Middle frontal gyrus (tissue), 1 donor: ENCODE measurements around the gene CAP2.

Experiments used
- DNase-seq: peaks from one replicate; pipeline ENCODE4 v3.0.0-alpha.2; 2015; ENCODE audit warnings: low spot score; ENCODE audit errors: extremely low spot score

The CAP2 gene, protein sequence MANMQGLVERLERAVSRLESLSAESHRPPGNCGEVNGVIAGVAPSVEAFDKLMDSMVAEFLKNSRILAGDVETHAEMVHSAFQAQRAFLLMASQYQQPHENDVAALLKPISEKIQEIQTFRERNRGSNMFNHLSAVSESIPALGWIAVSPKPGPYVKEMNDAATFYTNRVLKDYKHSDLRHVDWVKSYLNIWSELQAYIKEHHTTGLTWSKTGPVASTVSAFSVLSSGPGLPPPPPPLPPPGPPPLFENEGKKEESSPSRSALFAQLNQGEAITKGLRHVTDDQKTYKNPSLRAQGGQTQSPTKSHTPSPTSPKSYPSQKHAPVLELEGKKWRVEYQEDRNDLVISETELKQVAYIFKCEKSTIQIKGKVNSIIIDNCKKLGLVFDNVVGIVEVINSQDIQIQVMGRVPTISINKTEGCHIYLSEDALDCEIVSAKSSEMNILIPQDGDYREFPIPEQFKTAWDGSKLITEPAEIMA

DNA sequence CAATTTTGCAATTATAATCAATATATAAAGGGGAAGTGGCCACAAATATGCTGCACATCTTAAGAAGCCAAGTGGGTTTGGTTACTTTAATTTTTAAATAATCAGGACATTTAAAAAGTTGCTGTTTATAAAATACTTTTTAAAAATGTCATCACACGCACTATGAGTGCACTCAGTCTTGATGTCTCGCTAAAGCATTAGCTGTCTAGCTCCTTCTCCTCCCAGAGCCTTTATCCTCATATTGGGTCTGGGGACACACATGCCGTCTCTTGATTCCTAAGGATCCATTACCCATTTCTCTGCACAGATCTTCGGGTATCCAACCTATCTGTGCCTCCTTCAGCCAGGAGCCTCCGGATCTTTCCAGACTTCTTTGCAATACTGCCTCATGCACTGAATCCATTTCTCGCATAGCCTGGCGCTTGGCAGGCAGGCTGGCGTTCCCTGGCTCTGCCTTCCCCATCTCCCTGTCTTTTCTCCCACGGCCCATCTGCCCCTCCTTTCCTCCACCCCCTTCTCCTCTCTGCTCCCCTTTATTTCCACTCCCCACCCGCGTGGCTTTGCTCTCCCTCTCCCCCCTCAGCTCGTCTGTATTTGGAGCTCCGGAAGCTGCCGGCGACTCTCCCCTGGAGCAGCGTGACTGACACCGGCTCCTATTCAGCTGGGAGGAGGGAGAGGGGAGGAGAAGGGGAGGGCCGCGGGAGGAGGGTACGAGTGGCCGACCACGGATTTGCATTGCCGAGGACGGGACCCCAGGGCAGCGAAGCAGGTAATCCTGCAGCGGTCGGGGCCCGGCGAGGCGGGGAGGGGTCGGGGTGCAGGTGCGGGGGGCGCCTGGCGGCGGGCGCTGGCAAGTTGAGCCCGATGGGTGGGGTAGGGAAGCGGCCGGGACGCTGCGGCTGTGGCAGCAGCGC, at the start of gene CAP2:
TSS of gene CAP2 (plus strand) at position 618 of the 914 bp plus-strand sequence. CDS start 27,961 bp downstream, outside the sequence.
- peak; percentile 46 for DNase-seq

DNA sequence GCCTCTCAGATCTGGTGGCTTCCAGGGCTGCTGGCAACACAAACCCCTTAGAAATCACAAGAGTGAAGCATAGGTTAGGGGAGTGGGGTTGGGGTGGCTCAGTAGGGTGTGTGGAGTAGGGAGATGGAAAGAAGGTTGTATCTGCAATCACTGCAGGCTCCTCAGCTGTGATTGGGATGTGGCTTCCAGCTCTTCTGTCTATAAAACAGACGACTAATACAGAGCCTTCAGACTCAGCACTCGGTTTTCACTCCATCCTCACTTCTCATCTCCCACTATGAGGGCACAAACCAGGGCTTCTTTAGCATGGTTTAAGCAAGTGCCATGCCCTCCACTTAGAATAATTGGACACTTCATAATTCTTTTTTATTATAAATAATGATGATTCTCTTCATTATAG, 46.4 kb upstream of the CAP2 start:
- no peak for DNase-seq

DNA sequence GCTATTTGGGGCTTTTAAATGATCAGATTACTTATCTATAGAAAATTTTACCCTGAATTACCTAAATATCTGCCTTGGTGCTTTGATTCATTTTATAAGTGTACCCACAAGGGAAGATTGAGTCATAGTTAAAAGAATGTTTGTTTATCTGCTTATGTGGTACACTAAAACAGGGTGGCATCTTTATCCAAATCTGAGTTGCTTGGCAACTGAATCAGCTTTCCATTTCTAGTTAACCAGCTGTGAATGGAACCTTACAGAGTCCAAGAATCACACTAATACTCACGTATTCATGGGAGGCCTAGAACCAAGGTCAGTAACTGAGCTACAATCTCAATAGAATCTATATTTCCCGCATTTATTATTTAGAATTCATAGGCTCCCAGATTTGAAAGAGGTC, 44.0 kb upstream of the CAP2 start:
- DNase-seq: no peak

DNA sequence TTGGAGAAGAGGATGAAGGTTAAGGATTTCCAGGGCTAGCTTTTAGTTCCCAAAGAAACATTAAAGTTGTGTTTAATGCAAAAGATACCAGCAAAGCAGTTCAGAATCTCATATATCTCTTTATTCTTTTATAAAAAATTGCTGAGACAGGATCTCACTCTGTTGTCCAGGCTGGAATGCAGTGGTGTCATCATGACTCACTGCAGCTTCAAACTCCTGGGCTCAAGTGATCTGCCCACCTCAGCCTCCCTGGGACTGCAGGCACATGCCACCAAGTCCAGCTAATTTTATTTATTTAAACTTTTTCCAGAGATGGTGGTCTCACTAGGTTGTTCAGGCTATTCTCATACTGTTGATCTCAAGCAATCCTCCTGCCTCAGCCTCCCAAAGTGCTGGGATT, 41.1 kb upstream of the CAP2 start:
- DNase-seq: no peak

DNA sequence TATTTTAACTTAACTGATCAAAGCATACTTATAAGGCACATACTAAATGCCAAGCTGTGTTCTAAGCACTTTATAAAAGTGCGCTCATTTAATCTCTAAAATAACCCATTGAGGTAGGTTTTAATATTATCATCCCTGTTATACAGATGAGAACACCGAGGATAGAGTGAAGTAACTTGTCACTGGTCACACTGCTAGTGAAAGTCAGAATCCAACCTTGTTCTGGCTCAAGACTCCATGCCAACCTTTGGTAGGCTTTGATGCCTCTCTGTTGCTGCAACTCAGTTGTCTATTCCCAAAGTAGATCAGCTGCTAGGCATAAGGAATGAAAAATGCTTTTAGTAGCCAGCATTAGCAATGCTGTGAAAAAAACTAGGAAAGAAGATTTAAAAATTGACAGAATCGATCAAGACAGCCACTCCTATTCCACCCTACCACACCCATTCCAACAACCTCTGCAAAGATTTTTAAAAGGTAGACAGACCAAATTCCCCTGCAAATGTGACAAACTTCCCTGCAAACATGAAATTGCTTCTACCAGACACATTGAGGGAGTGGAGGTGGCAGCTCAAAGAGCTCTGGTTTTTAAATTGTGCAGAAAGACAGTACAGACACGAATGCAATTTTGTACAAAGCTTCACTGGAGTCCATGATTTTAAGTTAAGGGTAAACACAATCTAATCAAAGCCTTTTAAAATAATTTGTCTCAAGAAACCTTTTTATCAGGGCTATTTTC, 39.8 kb upstream of the CAP2 start:
- DNase-seq: no peak

DNA sequence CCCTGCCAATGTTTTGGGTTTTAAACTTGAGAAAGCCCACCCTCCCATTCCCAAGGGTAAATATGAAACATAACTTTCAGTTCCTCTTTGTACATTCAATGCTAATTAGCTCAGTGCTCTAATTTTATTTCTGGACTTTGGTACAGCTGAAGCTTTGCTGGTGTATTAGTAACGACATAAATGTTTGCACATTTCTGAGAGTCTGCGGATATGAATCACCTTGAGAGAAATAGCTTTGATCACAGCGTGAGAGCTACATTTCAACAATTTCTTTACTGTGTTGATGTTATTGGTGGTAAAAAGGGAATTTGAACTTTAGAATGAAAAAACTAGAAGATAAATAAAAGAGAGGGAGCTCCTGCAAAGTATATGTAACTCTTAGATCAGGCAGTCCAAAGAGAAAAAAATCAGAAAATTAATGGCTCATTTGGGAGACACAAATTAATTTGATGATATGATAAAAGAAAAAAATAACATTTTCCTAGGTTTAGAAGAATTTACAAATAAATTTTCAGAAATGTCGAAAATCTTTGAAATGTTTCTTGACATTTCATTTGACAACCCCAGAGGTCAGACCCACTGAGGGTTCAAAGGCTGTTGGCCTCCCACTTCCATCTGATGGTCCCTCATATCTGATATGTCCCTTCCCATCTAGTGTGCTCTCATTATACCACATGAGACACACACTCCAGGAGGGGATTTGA, 38.5 kb upstream of the CAP2 start:
- DNase-seq: no peak

DNA sequence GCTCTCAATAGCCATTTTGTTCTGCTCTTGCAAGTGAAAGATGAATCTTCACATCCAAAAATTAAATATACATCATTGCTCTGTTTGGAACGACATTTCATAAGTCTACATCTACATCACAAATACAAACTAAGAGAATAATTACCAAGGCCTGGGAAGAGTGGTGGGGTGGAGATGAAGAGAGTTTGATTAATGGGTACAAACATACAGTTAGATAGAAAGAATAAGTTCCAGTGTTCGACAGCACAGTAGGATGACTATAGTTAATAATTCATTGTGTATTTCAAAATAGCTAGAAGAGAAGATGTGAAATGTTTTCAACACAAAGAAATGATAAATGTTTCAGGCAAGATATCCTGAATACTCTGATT, 38.0 kb upstream of the CAP2 start:
- DNase-seq: no peak

DNA sequence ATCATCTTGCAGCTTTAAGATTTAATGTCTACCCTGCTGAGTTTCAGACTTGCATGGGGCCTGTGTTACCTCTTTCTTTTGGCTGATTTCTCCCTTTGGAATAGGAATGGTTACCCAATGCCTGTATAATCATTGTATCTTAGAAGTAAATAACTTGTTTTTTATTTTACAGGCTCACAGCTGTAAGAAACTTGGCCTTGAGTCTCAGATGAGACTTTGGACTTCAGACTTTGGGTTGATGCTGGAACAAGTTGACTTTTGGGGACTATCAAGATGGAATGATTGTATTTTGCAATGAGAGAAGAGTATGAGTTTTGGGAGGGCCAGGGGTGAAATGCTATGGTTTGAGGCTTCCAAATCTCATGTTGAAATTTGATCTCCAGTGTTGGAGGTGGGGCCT, 34.9 kb upstream of the CAP2 start:
- no peak for DNase-seq

DNA sequence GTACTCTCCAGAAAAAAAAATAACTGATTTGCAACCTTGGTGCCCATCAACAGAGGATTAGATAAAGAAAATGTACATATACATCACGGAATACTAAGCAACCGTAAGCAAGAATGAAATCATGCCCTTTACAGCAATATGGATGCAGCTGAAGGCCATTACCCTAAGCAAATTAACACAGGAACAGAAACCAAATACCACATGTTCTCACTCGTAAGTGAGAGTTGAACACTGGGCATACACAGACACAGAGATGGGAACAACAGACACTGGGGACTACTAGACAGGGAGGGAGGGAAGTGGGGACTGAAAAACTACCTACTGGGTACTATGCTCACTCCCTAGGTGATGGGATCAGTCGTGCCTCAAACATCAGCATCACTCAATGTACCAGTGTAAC, 32.8 kb upstream of the CAP2 start:
- no peak for DNase-seq

DNA sequence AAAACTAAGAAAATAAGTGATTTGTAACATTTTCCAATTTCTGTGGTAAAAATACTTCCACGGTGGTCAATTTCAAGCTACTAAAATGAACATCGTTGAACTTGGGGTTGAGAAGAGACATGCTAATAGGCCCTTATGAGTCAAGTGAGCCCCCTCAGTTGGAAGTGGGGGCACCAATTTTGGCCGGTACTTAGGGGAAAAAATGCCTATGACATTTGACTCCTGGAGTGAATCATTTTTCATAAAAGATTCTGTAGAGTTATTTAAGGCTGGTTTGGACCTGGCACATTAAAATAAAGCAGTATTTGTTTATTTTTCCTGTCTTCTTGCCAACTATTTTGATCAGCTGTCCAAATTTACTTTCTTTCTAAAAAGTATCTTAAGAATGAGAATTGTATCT, 32.4 kb upstream of the CAP2 start:
- no peak for DNase-seq

DNA sequence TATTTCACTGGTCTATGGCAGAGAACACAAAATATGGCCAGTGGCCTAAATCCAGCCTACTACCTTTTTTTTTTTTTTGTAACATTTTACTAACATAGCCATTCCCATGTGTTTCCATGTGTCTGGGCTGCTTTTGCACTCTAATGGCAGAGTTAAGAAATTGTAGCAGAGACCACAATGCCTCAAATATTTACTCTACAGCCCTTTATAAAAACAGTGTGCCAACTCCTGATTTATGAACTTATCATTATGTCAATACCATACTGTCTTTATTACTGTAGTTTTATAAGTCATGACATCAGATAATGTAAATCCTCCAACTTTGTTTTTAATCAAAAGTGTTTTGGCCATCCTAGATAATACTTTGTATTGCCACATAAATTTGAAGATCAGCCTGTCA, 27.4 kb upstream of the CAP2 start:
- DNase-seq: no peak

DNA sequence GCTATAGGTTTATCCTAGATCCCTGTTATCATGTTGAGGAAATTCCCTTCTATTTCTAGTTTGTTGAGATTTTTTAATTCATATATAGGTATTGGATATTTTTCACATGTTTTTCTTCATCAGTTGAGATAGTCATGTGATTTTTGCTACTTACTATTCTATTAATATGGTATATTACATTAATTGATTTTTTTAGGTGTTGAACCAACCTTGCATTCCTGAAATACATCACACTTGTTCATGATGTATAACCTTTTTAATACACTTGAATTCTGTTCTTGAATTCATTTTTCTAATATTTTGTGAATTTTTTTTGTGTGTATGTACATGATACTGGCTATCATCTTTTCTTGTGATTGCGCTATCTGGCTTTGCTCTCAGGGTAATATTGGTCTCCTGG, 25.5 kb upstream of the CAP2 start:
- DNase-seq: no peak

DNA sequence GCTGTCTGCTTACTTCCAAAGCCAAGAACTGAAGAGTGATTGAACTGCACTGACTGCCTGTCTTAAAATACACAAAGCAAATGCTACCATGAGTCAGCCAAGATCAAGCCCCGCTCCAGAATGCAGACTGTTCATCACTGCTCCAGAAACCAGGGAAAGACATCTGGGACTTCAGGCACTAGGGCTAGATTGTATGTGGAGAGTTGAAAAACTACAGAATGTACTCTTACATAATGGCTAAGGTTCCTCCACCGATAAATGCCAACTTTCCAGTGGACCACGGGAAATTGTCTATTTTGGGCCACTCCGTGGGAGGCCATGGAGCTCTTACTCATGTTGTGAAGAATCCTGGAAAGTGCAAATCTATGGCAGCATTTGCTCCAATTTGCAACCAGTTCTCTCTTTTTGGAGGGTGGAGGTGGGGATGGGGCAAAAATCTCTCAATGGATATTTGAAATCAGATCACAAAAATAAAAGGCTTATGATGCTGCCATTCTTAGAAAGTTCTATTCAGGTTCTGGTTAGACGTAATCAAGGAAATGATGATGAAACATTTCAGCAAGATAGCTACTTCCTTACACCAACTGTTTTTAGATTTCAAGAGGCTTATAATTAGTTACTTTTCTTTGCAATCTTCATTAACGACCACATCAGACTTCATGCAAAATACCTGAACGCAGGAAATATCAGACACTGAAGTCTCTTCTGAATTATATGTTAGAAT, 11.8 kb upstream of the CAP2 start:
- peak; percentile 58 for DNase-seq

DNA sequence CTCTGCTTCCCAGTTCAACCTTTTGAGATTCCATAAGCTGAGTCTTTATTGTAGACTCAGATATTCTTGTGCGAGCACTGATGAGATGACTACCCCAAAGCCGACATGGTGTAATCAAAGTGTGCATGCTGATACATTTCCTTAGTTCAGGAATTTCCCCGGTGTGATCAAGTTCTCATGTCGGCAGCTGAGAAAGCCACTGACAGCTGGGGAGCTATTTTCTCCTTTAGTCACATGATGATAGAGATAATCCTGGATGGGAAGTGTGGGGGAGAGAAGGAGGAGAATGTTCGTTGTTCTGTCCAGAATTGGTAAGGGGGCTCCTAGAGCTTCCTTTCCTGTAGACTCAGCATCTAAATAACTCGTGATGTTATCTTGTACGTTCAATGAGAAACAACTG, 7.7 kb upstream of the CAP2 start:
- no peak for DNase-seq

DNA sequence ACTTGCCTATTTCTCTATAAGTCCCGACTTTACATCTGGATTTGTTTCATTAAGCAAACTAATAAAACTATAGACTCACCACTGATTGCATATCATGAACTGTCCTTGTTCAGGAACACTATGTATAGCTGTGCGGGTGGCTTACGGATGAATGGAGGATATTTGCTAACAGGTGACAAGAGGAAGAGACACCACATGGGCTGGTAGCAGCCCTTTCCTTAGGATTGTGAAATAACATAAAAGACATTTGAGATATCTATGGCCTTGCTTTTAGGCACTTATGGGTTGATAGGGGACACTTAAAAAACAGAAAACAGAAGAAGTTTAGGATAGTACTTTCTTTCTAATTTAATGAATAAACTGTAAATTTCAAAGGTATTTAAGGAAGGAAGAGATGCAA, 5.0 kb upstream of the CAP2 start:
- DNase-seq: no peak

DNA sequence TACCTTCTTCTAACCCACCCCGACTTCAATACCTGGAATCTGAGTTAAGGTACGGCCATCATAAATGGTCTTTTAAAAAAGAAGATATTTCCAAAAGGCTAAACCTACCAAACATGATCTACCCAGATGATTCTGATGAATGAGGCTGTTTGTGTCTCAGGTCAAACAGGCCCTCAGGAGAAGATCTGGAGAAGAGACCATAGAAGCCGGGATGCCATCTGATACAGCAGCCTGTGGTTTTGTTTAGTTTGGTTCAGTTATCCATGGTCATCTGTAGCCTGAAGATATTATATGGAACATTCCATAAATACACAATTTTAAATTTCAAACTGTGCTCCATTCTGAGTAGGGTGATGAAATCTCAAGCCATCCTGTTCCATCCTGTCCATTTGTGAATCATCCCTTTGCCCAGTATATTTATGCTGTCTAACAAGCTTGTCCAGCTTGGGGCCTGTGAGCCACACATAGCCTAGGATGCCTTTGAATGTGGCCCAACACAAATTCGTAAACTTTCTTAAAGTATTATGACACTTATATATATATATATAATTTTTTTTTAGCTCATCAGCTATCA, 4.0 kb upstream of the CAP2 start:
- DNase-seq: no peak

DNA sequence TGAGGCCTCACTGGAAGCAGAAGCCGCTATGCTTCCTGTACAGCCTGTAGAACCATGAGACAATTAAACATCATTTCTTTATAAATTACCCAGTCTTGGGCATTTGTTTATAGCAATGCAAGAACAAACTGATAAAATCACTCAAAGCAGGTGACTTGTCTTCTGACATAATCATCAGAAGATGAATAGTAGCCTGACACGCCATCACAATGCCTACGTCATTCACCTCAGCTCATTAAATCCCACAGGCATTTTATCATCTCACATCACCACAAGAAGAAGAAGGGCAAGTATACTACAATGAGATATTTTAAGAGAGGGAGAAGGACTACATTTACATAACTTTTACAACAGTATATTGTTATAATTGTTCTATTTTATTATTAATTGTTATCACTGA, 3.1 kb upstream of the CAP2 start:
- DNase-seq: no peak

DNA sequence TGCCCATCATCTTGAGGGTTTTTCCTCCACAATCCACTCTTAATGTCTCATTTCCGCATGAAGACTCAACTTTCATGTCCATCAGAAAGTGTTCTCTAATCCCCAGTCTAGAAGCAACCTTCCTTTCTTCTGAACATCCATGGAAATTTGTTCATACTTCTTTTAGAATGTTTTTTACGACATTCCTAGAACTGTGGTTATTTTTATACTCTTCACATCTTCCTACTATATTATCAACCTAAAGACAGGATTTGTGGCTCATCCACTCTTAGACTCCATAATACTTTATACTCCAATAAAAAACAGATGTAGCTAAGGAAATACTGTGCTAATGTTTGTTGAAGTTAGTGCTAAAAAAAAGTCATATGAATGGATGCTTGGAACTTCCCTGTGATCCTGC, 1.4 kb upstream of the CAP2 start:
- DNase-seq: no peak

DNA sequence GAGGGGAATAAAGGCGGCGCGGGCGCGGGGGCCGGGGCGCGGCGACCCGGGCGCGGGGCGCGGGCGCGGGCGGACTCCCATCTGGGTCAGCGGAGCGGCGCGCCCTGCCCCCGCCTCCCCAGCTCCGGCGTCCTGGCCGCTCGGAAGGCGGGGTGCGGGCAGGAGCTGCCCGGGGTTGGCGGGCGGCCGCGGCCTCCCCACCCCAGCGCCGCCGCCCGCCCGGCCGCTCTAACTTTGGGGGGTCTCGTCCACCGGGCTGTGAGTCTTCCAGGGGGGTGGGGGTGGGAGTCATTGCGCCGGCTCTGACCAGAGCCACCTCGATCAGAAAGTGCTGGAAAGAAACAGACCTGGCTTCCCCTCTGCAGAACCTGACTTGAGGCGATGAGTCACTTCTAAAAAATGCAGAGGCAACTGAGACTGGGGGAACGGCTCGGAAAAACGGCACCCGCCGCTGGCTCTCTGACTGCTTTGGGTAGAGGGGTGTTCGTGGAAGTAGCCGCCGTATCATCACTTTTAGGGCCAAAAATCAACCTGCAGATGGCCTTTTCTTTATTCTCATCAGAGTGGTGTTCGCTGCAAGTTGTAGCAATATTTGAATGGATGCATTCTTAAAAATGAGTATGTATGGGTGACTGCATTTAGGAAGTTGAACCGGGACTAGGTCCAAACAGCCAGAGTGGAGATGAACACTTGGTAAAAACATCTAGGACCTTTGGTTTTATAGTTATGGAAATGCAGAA, 667 bp downstream of the CAP2 start:
- DNase-seq: no peak
